WTC11 (cell line): ENCODE results near the gene TENT5A.

Experiments used
- ELF4 ChIP-seq: sonication (generic); formaldehyde crosslinking; IDR thresholded peaks from 2 replicates; pipeline ENCODE4 v1.8.1; 2022; ENCODE audit warnings: low read depth, mild to moderate bottlenecking, moderate library complexity, missing genetic modification reagents
- IRF2 ChIP-seq: sonication (generic); formaldehyde crosslinking; IDR thresholded peaks from 2 replicates; pipeline ENCODE4 v1.8.0; 2022; ENCODE audit warnings: low read depth, missing genetic modification reagents, borderline replicate concordance
- TCF7 ChIP-seq: sonication (generic); formaldehyde crosslinking; IDR thresholded peaks from 2 replicates; pipeline ENCODE4 v1.8.0; 2022; ENCODE audit warnings: mild to moderate bottlenecking, low read depth, missing genetic modification reagents, moderate library complexity
- TEAD4 ChIP-seq: sonication (generic); formaldehyde crosslinking; IDR thresholded peaks from 2 replicates; pipeline ENCODE4 v1.8.0; 2022; ENCODE audit warnings: mild to moderate bottlenecking, missing genetic modification reagents
- TF ChIP-seq, protein P1 (sequence below): fragments of 200-600 bp; IDR thresholded peaks from 2 replicates; pipeline ENCODE4 v1.8.0; 2022; ENCODE audit warnings: antibody characterized with exemption
- TF ChIP-seq, protein P2 (sequence below): fragments of 250-450 bp; sonication (Bioruptor Pico); IDR thresholded peaks from 2 replicates; pipeline ENCODE4 v1.8.0; 2021; ENCODE audit warnings: mild to moderate bottlenecking

DNA sequence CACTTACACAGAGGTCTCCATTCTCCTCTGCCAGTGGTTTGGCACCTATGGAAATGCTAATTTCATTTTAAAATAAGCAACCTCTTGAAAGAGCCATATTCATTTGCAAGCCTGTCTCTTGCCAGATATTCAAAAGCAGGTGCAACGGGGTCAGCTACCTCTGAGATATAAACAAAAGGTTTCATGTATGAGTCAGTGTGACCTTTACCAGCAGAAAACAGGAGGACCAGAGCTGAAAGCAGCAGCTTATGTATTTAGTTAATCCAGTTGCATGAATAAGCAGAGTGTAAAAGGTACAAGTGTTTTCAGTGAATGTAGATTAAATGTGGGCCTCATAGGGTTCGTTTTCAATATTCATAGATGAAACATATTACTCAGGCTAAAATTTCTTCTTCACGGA is 56.0 kb downstream of the TENT5A start:
- TF ChIP-seq, protein P1, sequence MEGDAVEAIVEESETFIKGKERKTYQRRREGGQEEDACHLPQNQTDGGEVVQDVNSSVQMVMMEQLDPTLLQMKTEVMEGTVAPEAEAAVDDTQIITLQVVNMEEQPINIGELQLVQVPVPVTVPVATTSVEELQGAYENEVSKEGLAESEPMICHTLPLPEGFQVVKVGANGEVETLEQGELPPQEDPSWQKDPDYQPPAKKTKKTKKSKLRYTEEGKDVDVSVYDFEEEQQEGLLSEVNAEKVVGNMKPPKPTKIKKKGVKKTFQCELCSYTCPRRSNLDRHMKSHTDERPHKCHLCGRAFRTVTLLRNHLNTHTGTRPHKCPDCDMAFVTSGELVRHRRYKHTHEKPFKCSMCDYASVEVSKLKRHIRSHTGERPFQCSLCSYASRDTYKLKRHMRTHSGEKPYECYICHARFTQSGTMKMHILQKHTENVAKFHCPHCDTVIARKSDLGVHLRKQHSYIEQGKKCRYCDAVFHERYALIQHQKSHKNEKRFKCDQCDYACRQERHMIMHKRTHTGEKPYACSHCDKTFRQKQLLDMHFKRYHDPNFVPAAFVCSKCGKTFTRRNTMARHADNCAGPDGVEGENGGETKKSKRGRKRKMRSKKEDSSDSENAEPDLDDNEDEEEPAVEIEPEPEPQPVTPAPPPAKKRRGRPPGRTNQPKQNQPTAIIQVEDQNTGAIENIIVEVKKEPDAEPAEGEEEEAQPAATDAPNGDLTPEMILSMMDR = no peak
- TF ChIP-seq, protein P2, sequence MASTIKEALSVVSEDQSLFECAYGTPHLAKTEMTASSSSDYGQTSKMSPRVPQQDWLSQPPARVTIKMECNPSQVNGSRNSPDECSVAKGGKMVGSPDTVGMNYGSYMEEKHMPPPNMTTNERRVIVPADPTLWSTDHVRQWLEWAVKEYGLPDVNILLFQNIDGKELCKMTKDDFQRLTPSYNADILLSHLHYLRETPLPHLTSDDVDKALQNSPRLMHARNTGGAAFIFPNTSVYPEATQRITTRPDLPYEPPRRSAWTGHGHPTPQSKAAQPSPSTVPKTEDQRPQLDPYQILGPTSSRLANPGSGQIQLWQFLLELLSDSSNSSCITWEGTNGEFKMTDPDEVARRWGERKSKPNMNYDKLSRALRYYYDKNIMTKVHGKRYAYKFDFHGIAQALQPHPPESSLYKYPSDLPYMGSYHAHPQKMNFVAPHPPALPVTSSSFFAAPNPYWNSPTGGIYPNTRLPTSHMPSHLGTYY (CRISPR knock-in tag) = no peak
- no peak for TF ChIP-seq TCF7 (CRISPR knock-in tag)
- no peak for TF ChIP-seq TEAD4
- TF ChIP-seq IRF2 (CRISPR knock-in tag) = no peak
- no peak for TF ChIP-seq ELF4 (CRISPR knock-in tag)
